C4-2B (cell line): ENCODE results near the gene VPS36.
"Not testable (repeated sequence)": the region's sequence is repeated elsewhere in the genome, so short reads cannot be mapped to it uniquely, and the experiment has no call there.

ENCODE experiments used
- H3K27ac ChIP-seq: fragments of 450-650 bp; 2 replicates; pipeline ENCODE4 v1.5.1; 2017
- CTCF ChIP-seq: fragments of 450-650 bp; conservative IDR thresholded peaks from 2 replicates; pipeline ENCODE4 v1.5.1; 2017; ENCODE audit warnings: mild to moderate bottlenecking
- ZFX ChIP-seq: fragments of 450-650 bp; IDR thresholded peaks from 2 replicates; pipeline ENCODE4 v1.6.1; 2017

VPS36 gene

GRCh38 chr13:52414963-52415362 is 35.5 kb downstream of the VPS36 start:
- no peak for TF ChIP-seq CTCF
- no peak for TF ChIP-seq ZFX
- H3K27ac ChIP-seq: no peak overlapping the region

GRCh38 chr13:52414051-52414450 is 36.4 kb downstream of the VPS36 start:
- H3K27ac ChIP-seq: no peak overlapping the region
- no peak for TF ChIP-seq ZFX
- TF ChIP-seq CTCF: no peak

- H3K27ac ChIP-seq: no peak overlapping the region
- no peak for TF ChIP-seq ZFX
- TF ChIP-seq CTCF: no peak
Observed at GRCh38 chr13:52412128-52412527, 38.3 kb downstream of the VPS36 start.

- TF ChIP-seq CTCF: no peak
- TF ChIP-seq ZFX: no peak
- no peak overlapping the region for H3K27ac ChIP-seq
Observed at GRCh38 chr13:52411629-52412028, 38.8 kb downstream of the VPS36 start.

- not testable (repeated sequence) for H3K27ac ChIP-seq
Observed at GRCh38 chr13:52408071-52408658, 42.3 kb downstream of the VPS36 start.

- not testable (repeated sequence) for H3K27ac ChIP-seq
Observed at GRCh38 chr13:52407436-52407835, 43.0 kb downstream of the VPS36 start.

- no peak for TF ChIP-seq CTCF
- TF ChIP-seq ZFX: no peak
- H3K27ac ChIP-seq: no peak overlapping the region
Observed at GRCh38 chr13:52406629-52407028, 43.8 kb downstream of the VPS36 start.

- TF ChIP-seq CTCF (no peak), ZFX (no peak)
- no peak within 1 kb of the TSS for H3K27ac ChIP-seq
Observed at GRCh38 chr13:52405767-52406494, 44.5 kb downstream of the VPS36 start, which contains the start of gene THSD1. TSS of gene THSD1 (minus strand) at chr13:52406172. CDS start at chr13:52402600, 3,572 bp downstream.
